ENCODE data around the gene NAGS.

DNA sequence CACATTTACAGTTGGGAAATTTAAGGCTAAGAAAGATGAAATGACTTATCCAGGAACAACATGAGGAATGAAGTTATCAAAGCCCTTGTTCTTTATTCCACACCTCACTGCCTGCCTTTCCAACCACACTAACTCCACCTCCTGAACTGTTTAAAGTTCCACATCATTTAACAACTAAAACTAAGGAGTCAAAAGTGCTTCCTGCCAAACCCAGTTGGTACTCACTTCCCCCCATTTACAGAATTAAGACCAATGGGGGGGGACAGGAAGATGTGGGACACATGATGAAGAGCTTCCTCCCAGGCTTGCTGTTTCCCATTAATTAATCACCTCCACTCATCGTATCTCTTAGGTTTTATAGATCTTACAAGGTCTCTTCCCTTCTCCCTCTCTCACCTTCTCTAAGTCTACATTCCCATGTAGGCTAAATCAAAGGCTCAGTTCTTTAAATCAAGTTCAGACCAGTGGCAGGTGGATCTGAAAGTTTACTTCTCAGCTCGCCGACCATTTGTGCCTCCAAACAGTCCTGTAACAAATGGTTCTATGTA lies 29.5 kb downstream of the NAGS start:
- no peak for TF ChIP-seq CTCF (IDR thresholded peaks at IDR 0.05)
- no peak for TF ChIP-seq POLR2A (IDR thresholded peaks at IDR 0.05)

All from breast epithelium (tissue), 3 donors.